HG03196 (cell line): ENCODE data around the gene IQSEC3.

Source experiments
- ATAC-seq: cut with Tn5 transposase; IDR thresholded peaks from one replicate; pipeline ENCODE4 v1.9.1; 2021; ENCODE audit not compliant: unreplicated experiment

The IQSEC3 gene

GRCh38 chr12:78981-79380 lies 12.4 kb downstream of the IQSEC3 start:
- ATAC-seq, result no peak

GRCh38 chr12:80681-81190 lies 14.2 kb downstream of the IQSEC3 start:
- no peak for ATAC-seq

- no peak for ATAC-seq
These were observed 16.2 kb downstream of the IQSEC3 start for GRCh38 chr12:82740-83139.

- ATAC-seq, result no peak
These were observed 17.5 kb downstream of the IQSEC3 start for GRCh38 chr12:84056-84455.

GRCh38 chr12:85191-85666 lies 18.7 kb downstream of the IQSEC3 start:
- no peak for ATAC-seq

GRCh38 chr12:87315-87714 lies 20.7 kb downstream of the IQSEC3 start:
- ATAC-seq, result no peak

- ATAC-seq, result no peak
These were observed 21.3 kb downstream of the IQSEC3 start for GRCh38 chr12:87856-88255.

- ATAC-seq, result no peak
These were observed 23.1 kb downstream of the IQSEC3 start for GRCh38 chr12:89653-90052.

- ATAC-seq, result no peak
These were observed 24.6 kb downstream of the IQSEC3 start for GRCh38 chr12:91213-91612.

- ATAC-seq, result no peak
These were observed 26.9 kb downstream of the IQSEC3 start for GRCh38 chr12:93266-94005.

GRCh38 chr12:96543-96942 lies 30.0 kb downstream of the IQSEC3 start:
- ATAC-seq, result no peak

- no peak for ATAC-seq
These were observed 32.4 kb downstream of the IQSEC3 start for GRCh38 chr12:98924-99352.

GRCh38 chr12:99605-100004 lies 33.0 kb downstream of the IQSEC3 start:
- no peak for ATAC-seq

- no peak for ATAC-seq
These were observed 35.7 kb downstream of the IQSEC3 start for GRCh38 chr12:101969-102878.

GRCh38 chr12:102879-103168 lies 36.3 kb downstream of the IQSEC3 start:
- ATAC-seq, result no peak

GRCh38 chr12:103169-103981 lies 36.8 kb downstream of the IQSEC3 start:
- ATAC-seq, result no peak

- ATAC-seq, result no peak
These were observed 38.0 kb downstream of the IQSEC3 start for GRCh38 chr12:104551-105081.

GRCh38 chr12:105696-106095 lies 39.1 kb downstream of the IQSEC3 start:
- ATAC-seq, result peak; percentile 18

- ATAC-seq, result peak; percentile 91
These were observed 39.6 kb downstream of the IQSEC3 start for GRCh38 chr12:106118-106591.

GRCh38 chr12:108594-108993 lies 42.0 kb downstream of the IQSEC3 start:
- no peak for ATAC-seq

GRCh38 chr12:109446-109845 lies 42.9 kb downstream of the IQSEC3 start:
- no peak for ATAC-seq
